PC-3 (cell line): ENCODE results near the gene ZW10.

Experiments used
- EZH2 ChIP-seq: fragments of 300-600 bp; sonication (generic); IDR thresholded peaks from one replicate; pipeline ENCODE4 v1.6.1; 2017; ENCODE audit warnings: antibody characterized with exemption, mild to moderate bottlenecking, low read length; ENCODE audit not compliant: unreplicated experiment
- TF ChIP-seq, protein P1 (sequence below): fragments of 300-600 bp; sonication (generic); conservative IDR thresholded peaks from 2 replicates; pipeline ENCODE4 v1.5.1; 2017; ENCODE audit warnings: antibody characterized with exemption, low read depth, mild to moderate bottlenecking, low read length

DNA sequence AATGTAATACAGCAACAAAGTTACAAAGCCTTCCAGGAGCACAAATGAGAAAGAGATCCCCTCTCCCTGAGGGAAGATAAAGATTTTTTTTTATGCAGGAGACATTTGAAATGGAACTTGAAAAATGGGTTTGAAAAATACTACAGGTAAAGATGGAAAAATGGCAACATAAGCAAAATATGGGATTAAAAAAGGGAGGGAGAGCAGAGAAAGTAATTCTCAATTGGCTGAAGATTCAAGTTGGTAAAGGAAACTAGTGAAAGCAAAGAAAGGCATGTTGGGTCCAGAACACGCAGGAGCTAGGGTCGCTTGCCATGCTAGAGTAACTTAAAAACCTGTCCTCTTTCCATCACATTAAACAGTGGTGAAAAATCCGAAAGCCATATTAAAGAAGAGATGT lies 1.5 kb downstream of the ZW10 start:
- TF ChIP-seq, protein P1, sequence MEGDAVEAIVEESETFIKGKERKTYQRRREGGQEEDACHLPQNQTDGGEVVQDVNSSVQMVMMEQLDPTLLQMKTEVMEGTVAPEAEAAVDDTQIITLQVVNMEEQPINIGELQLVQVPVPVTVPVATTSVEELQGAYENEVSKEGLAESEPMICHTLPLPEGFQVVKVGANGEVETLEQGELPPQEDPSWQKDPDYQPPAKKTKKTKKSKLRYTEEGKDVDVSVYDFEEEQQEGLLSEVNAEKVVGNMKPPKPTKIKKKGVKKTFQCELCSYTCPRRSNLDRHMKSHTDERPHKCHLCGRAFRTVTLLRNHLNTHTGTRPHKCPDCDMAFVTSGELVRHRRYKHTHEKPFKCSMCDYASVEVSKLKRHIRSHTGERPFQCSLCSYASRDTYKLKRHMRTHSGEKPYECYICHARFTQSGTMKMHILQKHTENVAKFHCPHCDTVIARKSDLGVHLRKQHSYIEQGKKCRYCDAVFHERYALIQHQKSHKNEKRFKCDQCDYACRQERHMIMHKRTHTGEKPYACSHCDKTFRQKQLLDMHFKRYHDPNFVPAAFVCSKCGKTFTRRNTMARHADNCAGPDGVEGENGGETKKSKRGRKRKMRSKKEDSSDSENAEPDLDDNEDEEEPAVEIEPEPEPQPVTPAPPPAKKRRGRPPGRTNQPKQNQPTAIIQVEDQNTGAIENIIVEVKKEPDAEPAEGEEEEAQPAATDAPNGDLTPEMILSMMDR, result no peak
- no peak for TF ChIP-seq EZH2
